Activated CD8-positive, alpha-beta memory T cell treated with anti-CD3 and anti-CD28 coated beads for 4 hours (primary cell): ENCODE data around the gene TMOD2.

Experiments used
- DNase-seq, 2 donors: peaks; one replicate each; pipeline ENCODE4 v3.0.0-alpha.2; 2020; ENCODE audit warnings: low read depth in 2 of 2

Gene TMOD2

DNA sequence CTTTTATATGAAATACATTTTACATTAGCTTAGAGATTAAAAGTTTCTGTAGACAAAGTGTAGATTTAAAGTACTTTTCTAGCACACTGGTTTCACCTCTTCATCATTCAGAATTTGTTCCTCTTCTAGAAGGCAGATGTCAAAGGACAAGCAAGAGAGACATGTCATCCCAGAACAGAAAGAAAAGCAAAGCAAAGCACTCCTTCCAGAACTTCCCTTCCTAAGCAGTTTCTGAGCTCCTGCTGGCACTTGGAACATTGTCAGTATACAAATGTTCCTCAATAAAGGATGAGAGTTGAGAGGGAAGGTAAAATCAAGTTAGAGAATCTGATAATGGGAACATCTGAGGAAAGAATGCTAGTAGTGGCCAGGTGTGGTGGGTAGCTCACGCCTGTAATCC, 104.2 kb downstream of the TMOD2 start:
- DNase-seq = no peak

GRCh38 chr15:51856714-51857380, 105.5 kb downstream of the TMOD2 start:
- DNase-seq = no peak

DNA sequence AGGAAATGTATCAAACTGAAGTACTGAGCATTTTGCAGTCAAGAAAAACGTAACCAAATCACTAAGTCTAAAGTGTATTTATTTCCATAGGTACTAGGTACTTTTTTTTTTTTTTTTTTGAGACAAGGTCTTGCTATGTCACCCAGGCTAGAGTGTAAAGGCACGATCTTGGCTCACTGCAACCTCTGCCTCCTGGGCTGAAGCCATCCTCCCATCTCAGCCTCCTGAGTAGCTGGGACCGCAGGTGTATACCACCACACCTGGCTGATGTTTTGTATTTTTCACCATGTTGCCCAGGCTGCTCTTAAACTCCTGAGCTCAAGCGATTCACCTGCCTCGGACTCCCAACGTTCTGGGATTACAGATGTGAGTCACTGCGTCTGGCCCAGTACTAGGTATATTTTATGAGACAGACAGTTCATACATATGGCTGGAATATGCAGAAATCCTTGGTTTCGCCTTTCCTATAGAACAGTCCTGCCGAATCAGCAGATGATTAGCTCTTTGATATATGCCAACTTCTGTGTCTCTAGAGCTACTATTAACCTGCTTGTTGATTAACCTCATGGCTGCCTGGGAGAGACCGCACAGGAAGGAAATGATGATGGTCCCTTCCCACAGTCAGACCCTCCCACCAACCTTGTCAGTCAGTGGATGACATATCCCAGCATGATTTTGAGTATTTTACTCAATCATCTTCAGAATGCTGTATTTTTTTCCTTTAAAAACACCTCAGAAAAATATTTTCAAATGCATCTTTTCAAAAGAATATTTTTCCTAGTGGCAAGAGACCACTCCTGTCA, 110.4 kb downstream of the TMOD2 start:
- DNase-seq = peak; percentile 27 to 44

DNA sequence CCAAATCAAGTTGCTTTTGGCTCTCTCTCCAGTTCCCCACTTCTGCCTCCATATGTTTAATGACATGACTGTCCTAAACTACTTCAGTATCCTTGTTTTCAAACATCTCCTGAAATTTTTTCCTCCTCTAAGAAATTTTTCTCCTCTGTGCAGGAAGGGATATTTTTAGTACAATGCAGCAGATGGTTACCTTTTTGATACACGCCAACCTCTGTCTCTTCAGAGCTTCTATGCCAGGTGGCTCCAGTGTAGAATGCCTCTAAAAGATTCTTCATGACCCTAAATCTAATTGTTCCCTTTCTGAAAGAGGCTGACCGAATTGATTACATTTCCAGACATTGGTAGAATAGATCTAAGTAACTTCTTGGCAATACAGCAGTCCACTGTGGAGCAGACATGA, 111.7 kb downstream of the TMOD2 start:
- no peak for DNase-seq

DNA sequence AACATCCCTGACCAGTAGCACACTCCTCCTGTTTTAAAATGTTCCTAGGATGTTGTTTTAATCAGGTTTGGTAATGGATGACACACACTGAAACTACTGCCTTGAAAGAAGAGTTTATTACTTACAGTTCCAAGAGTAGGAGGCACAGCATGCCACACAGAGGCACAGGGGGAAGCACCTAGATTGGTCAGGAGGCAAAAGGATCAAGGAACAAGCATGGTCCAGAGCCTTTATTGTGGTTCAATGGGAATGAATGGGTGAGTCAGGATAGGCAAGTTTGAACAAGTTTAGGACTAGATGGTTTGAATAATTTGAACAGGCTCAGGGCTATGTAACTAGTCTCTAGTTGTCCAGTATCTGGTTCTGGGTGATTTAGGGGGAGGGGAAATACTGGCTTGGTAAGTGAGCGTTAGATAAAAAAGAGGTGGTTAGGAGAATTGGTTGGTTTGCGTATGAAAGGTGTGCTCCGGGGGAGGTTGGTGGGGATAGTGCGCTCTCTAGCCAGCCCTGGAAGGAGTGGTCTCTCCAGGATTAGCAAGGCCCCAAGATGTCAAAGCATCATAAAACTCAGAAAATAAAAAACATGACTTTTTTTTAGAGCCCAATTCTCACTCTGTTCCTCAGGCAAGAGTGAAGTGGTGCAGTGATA, 113.1 kb downstream of the TMOD2 start:
- no peak for DNase-seq

GRCh38 chr15:51865317-51865716, 113.9 kb downstream of the TMOD2 start:
- DNase-seq = no peak
